Measurements from ENCODE around the gene HAPLN2. TPM values are rescaled to one million over a fixed set of nuclear protein-coding genes. Genes with fewer than 3 reads are reported as not detected.

Gene HAPLN2
- total and polyA plus RNA-seq, 4 experiments from 2014 or later, result not detected

Other genes starting within 250 kb of the HAPLN2 start
- gene MEF2D, start 118.6 kb upstream of the HAPLN2 start, total RNA-seq, result 10 to 100 TPM; 65.0 to 69.6 TPM
- gene MEF2D, start 118.6 kb upstream of the HAPLN2 start, polyA plus RNA-seq, result 10 to 100 TPM in 1 of 2 donors, 1 to 10 TPM in 1; 4.2 to 13.8 TPM
- not detected for gene IQGAP3, start 46.9 kb upstream of the HAPLN2 start, total RNA-seq
- not detected for gene IQGAP3, start 46.9 kb upstream of the HAPLN2 start, polyA plus RNA-seq
- gene TTC24, start 39.7 kb upstream of the HAPLN2 start, total RNA-seq, result under 1 TPM; 0.84 to 0.91 TPM
- gene TTC24, start 39.7 kb upstream of the HAPLN2 start, polyA plus RNA-seq, result under 1 TPM in 1 of 2 donors, not detected in 1; 0.12 TPM
- gene NAXE, start 27.6 kb upstream of the HAPLN2 start, total RNA-seq, result 10 to 100 TPM; 46.7 to 49.5 TPM
- 100 to 1,000 TPM in 1 of 2 donors, 10 to 100 TPM in 1; 93.3 to 152 TPM for gene NAXE, start 27.6 kb upstream of the HAPLN2 start, polyA plus RNA-seq
- gene GPATCH4, start 17.9 kb upstream of the HAPLN2 start, total RNA-seq, result 10 to 100 TPM; 26.9 to 30.7 TPM
- gene GPATCH4, start 17.9 kb upstream of the HAPLN2 start, polyA plus RNA-seq, result 10 to 100 TPM in 1 of 2 donors, 1 to 10 TPM in 1; 8.1 to 58.5 TPM
- gene BCAN, start 22.7 kb downstream of the HAPLN2 start, total RNA-seq, result not detected
- not detected for gene BCAN, start 22.7 kb downstream of the HAPLN2 start, polyA plus RNA-seq
- not detected for gene NES, start 58.0 kb downstream of the HAPLN2 start, total RNA-seq
- gene NES, start 58.0 kb downstream of the HAPLN2 start, polyA plus RNA-seq, result not detected
- under 1 TPM; 0.55 to 0.61 TPM for gene CRABP2, start 86.2 kb downstream of the HAPLN2 start, total RNA-seq
- gene CRABP2, start 86.2 kb downstream of the HAPLN2 start, polyA plus RNA-seq, result under 1 TPM in 1 of 2 donors, not detected in 1; 0.21 TPM
- gene METTL25B, start 109.1 kb downstream of the HAPLN2 start, total RNA-seq, result 10 to 100 TPM; 30.5 to 35.7 TPM
- gene METTL25B, start 109.1 kb downstream of the HAPLN2 start, polyA plus RNA-seq, result 1 to 10 TPM; 4.6 to 7.5 TPM
- 10 to 100 TPM; 47.9 to 53.1 TPM for gene ISG20L2, start 109.4 kb downstream of the HAPLN2 start, total RNA-seq
- 10 to 100 TPM; 11.4 to 19.3 TPM for gene ISG20L2, start 109.4 kb downstream of the HAPLN2 start, polyA plus RNA-seq
- gene MRPL24, start 121.7 kb downstream of the HAPLN2 start, total RNA-seq, result 10 to 100 TPM; 44.1 to 47.4 TPM
- 100 to 1,000 TPM in 1 of 2 donors, 10 to 100 TPM in 1; 86.7 to 150 TPM for gene MRPL24, start 121.7 kb downstream of the HAPLN2 start, polyA plus RNA-seq
- gene HDGF, start 132.3 kb downstream of the HAPLN2 start, total RNA-seq, result 10 to 100 TPM; 93.3 to 97.0 TPM
- gene HDGF, start 132.3 kb downstream of the HAPLN2 start, polyA plus RNA-seq, result 10 to 100 TPM; 23.8 to 49.3 TPM
- gene PRCC, start 148.1 kb downstream of the HAPLN2 start, total RNA-seq, result 10 to 100 TPM; 60.9 to 61.3 TPM
- 10 to 100 TPM; 32.8 to 52.7 TPM for gene PRCC, start 148.1 kb downstream of the HAPLN2 start, polyA plus RNA-seq
- gene SH2D2A, start 197.4 kb downstream of the HAPLN2 start, total RNA-seq, result 10 to 100 TPM; 55.1 to 63.6 TPM
- gene SH2D2A, start 197.4 kb downstream of the HAPLN2 start, polyA plus RNA-seq, result 10 to 100 TPM; 29.1 to 53.9 TPM
- under 1 TPM in 1 of 2 experiments, not detected in 1; 0.06 TPM for gene INSRR, start 239.7 kb downstream of the HAPLN2 start, total RNA-seq
- not detected for gene INSRR, start 239.7 kb downstream of the HAPLN2 start, polyA plus RNA-seq
- gene NTRK1, start 241.4 kb downstream of the HAPLN2 start, total RNA-seq, result under 1 TPM in 1 of 2 experiments, not detected in 1; 0.23 TPM
- not detected for gene NTRK1, start 241.4 kb downstream of the HAPLN2 start, polyA plus RNA-seq

Data from CD4-positive, alpha-beta memory T cell (primary cell).